Activated naive CD8-positive, alpha-beta T cell treated with anti-CD3 and anti-CD28 coated beads, Interleukin-2, amount 50 U/mL, for 24 hours (primary cell): ENCODE measurements around the gene UROD.
"Not testable (repeated sequence)": the region's sequence is repeated elsewhere in the genome, so short reads cannot be mapped to it uniquely, and the experiment has no call there.

Source experiments
- ATAC-seq: fragments of 150-1000 bp; cut with Tn5 transposase; one replicate; pipeline ENCODE4 v1.10.0; 2021
- DNase-seq: peaks from one replicate; pipeline ENCODE4 v3.0.0; 2021
- H3K27ac Mint-ChIP-seq: one replicate; pipeline ENCODE4 v1.8.0; 2021; ENCODE audit warnings: mild to moderate bottlenecking, mixed read lengths
- H3K27me3 Mint-ChIP-seq: one replicate; pipeline ENCODE4 v1.8.0; 2021; ENCODE audit warnings: mixed read lengths
- H3K36me3 Mint-ChIP-seq: one replicate; pipeline ENCODE4 v1.8.0; 2021; ENCODE audit warnings: low read depth, mixed read lengths
- H3K4me1 Mint-ChIP-seq: one replicate; pipeline ENCODE4 v1.8.0; 2021; ENCODE audit warnings: mixed read lengths
- H3K4me3 Mint-ChIP-seq: one replicate; pipeline ENCODE4 v1.8.0; 2021; ENCODE audit warnings: mild to moderate bottlenecking, moderate library complexity, mixed read lengths
- H3K9me3 Mint-ChIP-seq: one replicate; pipeline ENCODE4 v1.8.0; 2021; ENCODE audit warnings: mixed read lengths

Gene UROD

GRCh38 chr1:45011837-45012638, at the start of gene UROD:
TSS of gene UROD (plus strand) at chr1:45012254. CDS start at chr1:45012266, 12 bp downstream.
- DNase-seq (peak; percentile 92), ATAC-seq (peak; percentile 63)
- H3K4me1 Mint-ChIP-seq, result peaks cover 40% of the 10 kb centered on the region
- H3K27ac Mint-ChIP-seq, result peak within 1 kb of the TSS; percentile 89
- H3K4me3 Mint-ChIP-seq, result peak within 1 kb of the TSS; percentile 84
- H3K9me3 Mint-ChIP-seq, result no peaks in the 10 kb centered on the region
- H3K27me3 Mint-ChIP-seq, result no peaks in the 10 kb centered on the region
- peaks cover 25% of the 10 kb centered on the region for H3K36me3 Mint-ChIP-seq

GRCh38 chr1:44962729-44963128, 49.3 kb upstream of the UROD start:
- Mint-ChIP-seq H3K27ac (no peak overlapping the region), H3K4me3 (no peak overlapping the region), H3K4me1 (no peaks in the 10 kb centered on the region), H3K9me3 (no peaks in the 10 kb centered on the region), H3K36me3 (peaks cover 12% of the 10 kb centered on the region), H3K27me3 (no peaks in the 10 kb centered on the region)
- ATAC-seq (no peak), DNase-seq (no peak)

GRCh38 chr1:44964396-44964795, 47.7 kb upstream of the UROD start:
- Mint-ChIP-seq H3K27me3 (no peaks in the 10 kb centered on the region), H3K9me3 (no peaks in the 10 kb centered on the region), H3K27ac (no peak overlapping the region), H3K4me1 (no peaks in the 10 kb centered on the region), H3K4me3 (no peak overlapping the region), H3K36me3 (peaks cover 16% of the 10 kb centered on the region)
- no peak for DNase-seq
- ATAC-seq, result no peak

GRCh38 chr1:44970317-44970716, 41.7 kb upstream of the UROD start:
- DNase-seq, result no peak
- peaks cover 18% of the 10 kb centered on the region for H3K36me3 Mint-ChIP-seq

GRCh38 chr1:44973645-44974044, 38.4 kb upstream of the UROD start:
- ATAC-seq (no peak), DNase-seq (no peak)
- Mint-ChIP-seq H3K9me3 (peaks cover 8% of the 10 kb centered on the region), H3K4me3 (no peak overlapping the region), H3K27ac (peak overlapping the region; percentile 13), H3K27me3 (no peaks in the 10 kb centered on the region), H3K36me3 (peaks cover 44% of the 10 kb centered on the region), H3K4me1 (peaks cover 5% of the 10 kb centered on the region)

More at GRCh38 chr1:44970317-44970716, 41.7 kb upstream of the UROD start:
- Mint-ChIP-seq H3K9me3 (no peaks in the 10 kb centered on the region), H3K27ac (no peak overlapping the region), H3K4me1 (peaks cover 5% of the 10 kb centered on the region), H3K4me3 (no peak overlapping the region), H3K27me3 (no peaks in the 10 kb centered on the region)
- no peak for ATAC-seq

GRCh38 chr1:44976252-44976651, 35.8 kb upstream of the UROD start:
- Mint-ChIP-seq H3K4me1 (peaks cover 5% of the 10 kb centered on the region), H3K27ac (no peak overlapping the region), H3K27me3 (no peaks in the 10 kb centered on the region), H3K9me3 (peaks cover 8% of the 10 kb centered on the region), H3K36me3 (peaks cover 49% of the 10 kb centered on the region), H3K4me3 (no peak overlapping the region)
- ATAC-seq (no peak), DNase-seq (no peak)

- not testable (repeated sequence) for H3K4me1 Mint-ChIP-seq, H3K27ac Mint-ChIP-seq, H3K27me3 Mint-ChIP-seq, H3K4me3 Mint-ChIP-seq, ATAC-seq, DNase-seq, H3K9me3 Mint-ChIP-seq
- peaks cover 47% of the 10 kb centered on the region for H3K36me3 Mint-ChIP-seq
Measured at GRCh38 chr1:44977372-44977771, 34.7 kb upstream of the UROD start.

GRCh38 chr1:44985747-44986359, 26.2 kb upstream of the UROD start:
- no peak for ATAC-seq
- DNase-seq, result no peak
- Mint-ChIP-seq H3K27me3 (no peaks in the 10 kb centered on the region), H3K27ac (peak overlapping the region; percentile 95), H3K9me3 (no peaks in the 10 kb centered on the region), H3K4me1 (peaks cover 27% of the 10 kb centered on the region), H3K4me3 (peak overlapping the region; percentile 100), H3K36me3 (peaks cover 11% of the 10 kb centered on the region)

- H3K9me3 Mint-ChIP-seq, result no peaks in the 10 kb centered on the region
- DNase-seq (no peak), ATAC-seq (no peak)
- no peak overlapping the region for H3K27ac Mint-ChIP-seq
- H3K4me3 Mint-ChIP-seq, result no peak overlapping the region
- peaks cover 22% of the 10 kb centered on the region for H3K4me1 Mint-ChIP-seq
- no peaks in the 10 kb centered on the region for H3K27me3 Mint-ChIP-seq
- peaks cover 7% of the 10 kb centered on the region for H3K36me3 Mint-ChIP-seq
Measured at GRCh38 chr1:44988531-44989156, 23.4 kb upstream of the UROD start.

GRCh38 chr1:44994309-44994898, 17.6 kb upstream of the UROD start:
- no peak overlapping the region for H3K4me3 Mint-ChIP-seq
- no peaks in the 10 kb centered on the region for H3K4me1 Mint-ChIP-seq
- H3K9me3 Mint-ChIP-seq, result no peaks in the 10 kb centered on the region
- ATAC-seq, result no peak
- no peaks in the 10 kb centered on the region for H3K27me3 Mint-ChIP-seq
- no peak for DNase-seq
- no peak overlapping the region for H3K27ac Mint-ChIP-seq
- H3K36me3 Mint-ChIP-seq, result no peaks in the 10 kb centered on the region

- DNase-seq (no peak), ATAC-seq (no peak)
- peaks cover 3% of the 10 kb centered on the region for H3K4me1 Mint-ChIP-seq
- H3K9me3 Mint-ChIP-seq, result no peaks in the 10 kb centered on the region
- no peaks in the 10 kb centered on the region for H3K36me3 Mint-ChIP-seq
- H3K4me3 Mint-ChIP-seq, result no peak overlapping the region
- H3K27me3 Mint-ChIP-seq, result no peaks in the 10 kb centered on the region
- no peak overlapping the region for H3K27ac Mint-ChIP-seq
Measured at GRCh38 chr1:44995467-44996238, 16.4 kb upstream of the UROD start.

- Mint-ChIP-seq H3K36me3 (peaks cover 11% of the 10 kb centered on the region), H3K9me3 (no peaks in the 10 kb centered on the region), H3K4me1 (peaks cover 7% of the 10 kb centered on the region), H3K27ac (no peak overlapping the region), H3K4me3 (no peak overlapping the region), H3K27me3 (no peaks in the 10 kb centered on the region)
- DNase-seq (no peak), ATAC-seq (no peak)
Measured at GRCh38 chr1:44999232-44999631, 12.8 kb upstream of the UROD start.

- peak overlapping the region; percentile 60 for H3K27ac Mint-ChIP-seq
- no peaks in the 10 kb centered on the region for H3K9me3 Mint-ChIP-seq
- peaks cover 25% of the 10 kb centered on the region for H3K36me3 Mint-ChIP-seq
- H3K4me3 Mint-ChIP-seq, result no peak overlapping the region
- DNase-seq (no peak), ATAC-seq (no peak)
- H3K4me1 Mint-ChIP-seq, result peaks cover 7% of the 10 kb centered on the region
- no peaks in the 10 kb centered on the region for H3K27me3 Mint-ChIP-seq
Measured at GRCh38 chr1:45001011-45001481, 11.0 kb upstream of the UROD start.

- H3K36me3 Mint-ChIP-seq, result peaks cover 25% of the 10 kb centered on the region
- not testable (repeated sequence) for H3K27me3 Mint-ChIP-seq, H3K9me3 Mint-ChIP-seq, DNase-seq, H3K27ac Mint-ChIP-seq, H3K4me3 Mint-ChIP-seq, H3K4me1 Mint-ChIP-seq, ATAC-seq
Measured at GRCh38 chr1:45001576-45001975, 10.5 kb upstream of the UROD start.
